HG03469 (cell line): ENCODE measurements around the gene DDHD1.
"Not testable (repeated sequence)": the region's sequence is repeated elsewhere in the genome, so short reads cannot be mapped to it uniquely, and the experiment has no call there.

ENCODE experiments used
- ATAC-seq: cut with Tn5 transposase; IDR thresholded peaks from one replicate; pipeline ENCODE4 v1.9.1; 2021; ENCODE audit warnings: mild to moderate bottlenecking, moderate library complexity, moderate number of reproducible peaks; ENCODE audit not compliant: unreplicated experiment

DDHD1 gene

GRCh38 chr14:53109105-53110041 is 43.8 kb downstream of the DDHD1 start:
- peak; percentile 59 for ATAC-seq

- ATAC-seq: no peak
Measured at GRCh38 chr14:53108292-53109104, 44.6 kb downstream of the DDHD1 start.

DNA sequence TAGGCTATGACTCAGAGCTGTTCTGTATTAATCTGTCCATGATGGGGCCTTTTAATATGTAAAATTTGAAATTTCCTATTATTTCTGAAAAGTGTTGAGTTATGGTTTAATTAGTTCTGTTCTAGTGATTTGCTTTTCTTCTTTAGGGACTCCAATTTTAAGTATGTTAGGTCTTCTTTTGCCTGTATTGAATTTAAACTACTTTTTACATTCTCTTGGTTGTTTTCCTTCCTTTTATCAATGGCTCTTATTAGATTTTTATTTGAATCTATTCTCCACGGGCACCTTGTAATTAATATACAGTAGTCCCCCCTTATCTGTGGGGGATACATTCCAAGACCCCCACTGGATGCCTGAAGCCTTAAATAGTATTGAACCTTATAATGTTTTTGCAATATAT is 46.4 kb downstream of the DDHD1 start:
- ATAC-seq: no peak

DNA sequence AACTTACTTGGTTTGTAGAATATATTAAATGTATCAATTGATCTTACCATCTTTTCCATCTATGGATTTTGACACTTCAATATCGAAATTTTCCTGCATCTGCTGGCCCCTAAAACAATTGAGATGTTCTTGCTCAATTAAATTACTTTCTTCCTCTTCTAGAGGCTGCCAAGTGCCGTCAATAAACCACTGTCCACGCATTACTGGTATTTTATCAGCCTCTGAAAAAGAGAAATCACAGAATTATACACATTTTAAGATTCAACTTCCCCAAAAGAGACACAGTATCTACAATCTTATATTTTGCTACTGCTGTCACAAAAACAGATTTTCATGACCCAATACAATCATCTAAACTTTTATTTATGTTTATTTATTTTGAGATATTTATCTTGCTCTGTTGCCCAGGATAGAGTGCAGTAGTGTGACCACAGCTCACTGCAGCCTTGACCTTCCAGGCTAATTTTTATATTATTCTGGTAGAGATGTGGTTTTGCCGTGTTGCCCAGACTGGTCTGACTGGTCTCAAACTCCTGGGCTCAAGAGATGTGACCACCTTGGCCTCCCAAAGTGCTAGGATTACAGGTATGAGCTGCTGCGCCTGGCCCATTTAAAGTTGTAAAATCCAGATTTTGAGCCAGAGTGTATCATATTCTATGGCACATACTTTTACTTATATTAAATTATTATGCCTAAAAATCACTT is 49.3 kb downstream of the DDHD1 start:
- ATAC-seq: no peak

GRCh38 chr14:53093206-53093605 is 59.9 kb downstream of the DDHD1 start:
- ATAC-seq: no peak

GRCh38 chr14:53090853-53091252 is 62.3 kb downstream of the DDHD1 start:
- ATAC-seq: no peak

- not testable (repeated sequence) for ATAC-seq
Measured at GRCh38 chr14:53084954-53085353, 68.2 kb downstream of the DDHD1 start.

DNA sequence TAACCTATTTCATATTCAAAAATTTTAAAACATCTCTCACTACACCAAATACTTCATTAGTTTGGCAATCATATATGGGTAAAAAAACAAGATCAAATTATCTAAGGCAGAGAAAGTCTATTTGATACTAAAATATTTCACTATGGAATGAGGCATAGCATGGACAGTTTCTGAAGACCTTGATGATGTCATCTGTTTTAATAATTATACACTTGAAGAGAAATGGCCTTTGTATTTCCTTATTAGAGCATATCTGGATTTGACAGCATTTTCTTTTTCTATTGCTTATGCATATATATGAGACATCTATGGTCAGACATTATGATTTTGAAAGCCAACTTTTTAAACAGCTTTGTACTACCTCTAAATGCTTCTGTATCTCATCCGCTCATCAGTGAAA is 88.6 kb downstream of the DDHD1 start:
- ATAC-seq: no peak

GRCh38 chr14:53062856-53063255 is 90.3 kb downstream of the DDHD1 start:
- ATAC-seq: no peak

DNA sequence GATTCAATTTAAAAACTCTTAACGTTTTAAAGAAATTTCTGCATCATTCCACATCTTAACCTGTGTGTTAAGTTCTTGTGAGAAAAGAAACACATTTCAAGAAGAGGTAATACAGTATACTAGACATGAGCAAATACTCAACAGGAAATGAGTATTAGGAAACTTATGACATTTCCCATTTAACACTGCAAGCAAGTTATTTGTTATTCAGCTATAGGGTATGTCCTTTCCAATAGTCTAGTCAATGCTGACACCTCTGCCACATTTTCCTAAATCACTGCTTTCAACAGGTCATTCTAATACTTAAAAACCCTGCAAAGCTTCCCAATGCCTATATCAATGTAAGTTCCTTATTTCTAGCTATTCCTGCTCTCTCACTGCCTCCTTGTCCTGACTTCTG is 93.1 kb downstream of the DDHD1 start:
- no peak for ATAC-seq

DNA sequence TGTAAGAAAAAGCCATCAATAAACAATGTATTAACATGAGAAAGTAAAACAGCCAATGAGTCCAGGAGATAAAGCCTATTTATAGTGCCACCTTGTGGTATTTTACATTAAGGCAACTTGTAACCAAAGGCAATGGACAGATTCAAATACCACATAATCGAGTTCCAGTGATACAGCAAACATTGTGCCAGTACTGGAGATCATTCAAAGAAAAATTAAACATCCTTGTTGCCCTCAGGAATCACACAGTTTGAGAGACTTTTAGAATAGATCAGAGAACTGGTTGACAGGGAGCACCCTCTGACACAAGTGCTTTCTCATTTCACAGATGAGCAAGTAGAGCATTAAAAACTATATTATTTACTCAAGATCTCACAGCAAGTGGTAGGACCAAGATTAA is 98.1 kb downstream of the DDHD1 start:
- ATAC-seq: no peak

DNA sequence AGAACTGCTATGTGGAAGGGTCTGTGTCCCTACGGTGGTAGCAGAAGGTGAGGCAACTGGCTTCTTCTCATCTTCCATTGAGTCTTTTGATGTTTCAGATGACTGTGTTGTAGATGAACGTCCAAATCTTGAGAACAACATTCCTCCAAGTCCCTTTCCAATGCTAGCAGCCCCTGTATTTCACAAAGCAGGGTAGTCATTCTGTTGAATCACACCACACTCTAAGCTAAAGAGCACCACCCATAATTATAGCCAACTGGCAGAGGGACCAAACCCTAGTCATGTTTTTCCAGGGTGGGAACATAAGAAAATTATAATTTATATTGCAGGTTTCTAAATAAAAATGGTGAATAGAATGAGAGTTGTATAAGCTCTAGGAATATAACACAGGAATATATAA is 98.7 kb downstream of the DDHD1 start:
- ATAC-seq: no peak

DNA sequence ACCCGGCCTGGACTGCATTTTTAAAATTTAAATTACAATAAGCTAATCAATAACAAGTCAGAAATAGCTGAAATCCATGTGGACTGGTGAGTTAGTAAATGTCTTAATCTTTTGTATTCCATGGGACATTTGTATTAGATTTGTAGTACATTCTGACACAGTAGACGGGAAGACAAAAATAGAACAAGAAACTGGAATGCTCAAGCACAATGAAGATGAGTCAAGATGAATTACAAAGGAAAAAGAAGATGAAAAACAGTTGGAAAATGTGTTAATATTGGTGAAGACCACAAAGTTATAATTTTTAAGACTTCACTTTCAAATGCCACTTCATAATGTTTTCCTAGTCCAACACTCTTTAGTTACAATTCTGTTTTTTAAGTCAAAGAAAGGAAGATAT is 104.5 kb downstream of the DDHD1 start:
- no peak for ATAC-seq

DNA sequence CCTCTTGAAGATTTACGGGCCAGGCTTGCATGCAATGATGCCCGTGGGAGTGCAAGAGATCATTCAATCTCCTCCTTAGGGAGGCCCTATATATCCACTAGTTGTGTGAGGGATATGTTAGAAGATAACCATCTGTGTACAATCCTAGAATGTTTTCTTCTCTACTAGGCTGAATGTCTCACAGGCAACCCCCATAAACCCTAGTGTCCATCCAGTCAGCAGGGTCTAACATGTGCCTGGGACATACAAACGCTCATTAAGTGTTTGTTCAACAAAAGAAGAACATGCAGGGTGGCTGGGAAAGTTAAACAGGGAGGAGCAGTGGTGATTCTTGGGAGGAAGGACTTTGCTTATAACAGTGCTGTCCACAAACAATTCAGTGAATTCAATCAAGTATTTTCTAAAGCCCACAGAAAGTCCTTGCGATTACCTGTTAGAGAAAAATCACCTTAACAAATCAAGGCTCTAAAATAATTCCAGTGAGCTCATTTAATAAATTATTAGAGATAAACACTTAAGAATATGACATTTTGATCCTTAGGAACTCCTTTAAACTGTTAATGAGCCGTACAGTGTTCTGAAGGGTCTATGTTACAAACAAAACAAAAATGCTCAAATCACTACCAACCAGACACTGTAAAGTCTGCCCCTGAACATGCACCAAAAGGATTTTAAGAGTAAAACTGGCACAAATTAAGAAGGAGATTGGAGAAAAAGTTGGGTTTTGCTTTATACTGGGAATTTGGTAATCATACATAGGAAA is 105.6 kb downstream of the DDHD1 start:
- no peak for ATAC-seq

GRCh38 chr14:53044486-53044885 is 108.6 kb downstream of the DDHD1 start:
- ATAC-seq: no peak

GRCh38 chr14:53043027-53043581 is 110.0 kb downstream of the DDHD1 start:
- no peak for ATAC-seq

GRCh38 chr14:53042480-53042879 is 110.6 kb downstream of the DDHD1 start:
- ATAC-seq: no peak

GRCh38 chr14:53041067-53041466 is 112.1 kb downstream of the DDHD1 start:
- ATAC-seq: no peak

GRCh38 chr14:53038629-53039028 is 114.5 kb downstream of the DDHD1 start:
- no peak for ATAC-seq

- no peak for ATAC-seq
Measured at GRCh38 chr14:53037016-53037415, 116.1 kb downstream of the DDHD1 start.
